ENCODE data around the gene ZBTB11.
"Not testable (repeated sequence)": the region's sequence is repeated elsewhere in the genome, so short reads cannot be mapped to it uniquely, and the experiment has no call there.

The ZBTB11 gene

GRCh38 chr3:101643009-101643844 is 33.7 kb downstream of the ZBTB11 start:
- no peak for DNase-seq

GRCh38 chr3:101642441-101642840 is 34.5 kb downstream of the ZBTB11 start:
- DNase-seq: no peak

- not testable (repeated sequence) for DNase-seq
These were observed 35.4 kb downstream of the ZBTB11 start for GRCh38 chr3:101641397-101642115.

- DNase-seq: no peak
These were observed 36.7 kb downstream of the ZBTB11 start for GRCh38 chr3:101640256-101640655.

- DNase-seq: no peak
These were observed 37.5 kb downstream of the ZBTB11 start for GRCh38 chr3:101639280-101639963.

GRCh38 chr3:101638261-101638745 is 38.6 kb downstream of the ZBTB11 start:
- DNase-seq: no peak

- no peak for DNase-seq
These were observed 39.5 kb downstream of the ZBTB11 start for GRCh38 chr3:101637451-101637850.

GRCh38 chr3:101635954-101636798 is 40.8 kb downstream of the ZBTB11 start:
- no peak for DNase-seq

GRCh38 chr3:101635345-101635744 is 41.6 kb downstream of the ZBTB11 start:
- no peak for DNase-seq

- DNase-seq: no peak
These were observed 42.2 kb downstream of the ZBTB11 start for GRCh38 chr3:101634591-101635196.

- no peak for DNase-seq
These were observed 43.7 kb downstream of the ZBTB11 start for GRCh38 chr3:101633186-101633585.

- DNase-seq: no peak
These were observed 44.3 kb downstream of the ZBTB11 start for GRCh38 chr3:101632586-101632985.

GRCh38 chr3:101631959-101632358 is 45.0 kb downstream of the ZBTB11 start:
- DNase-seq: not testable (repeated sequence)

GRCh38 chr3:101631098-101631796 is 45.7 kb downstream of the ZBTB11 start:
- no peak for DNase-seq

GRCh38 chr3:101629219-101629618 is 47.7 kb downstream of the ZBTB11 start:
- DNase-seq: no peak

GRCh38 chr3:101625879-101626278 is 51.1 kb downstream of the ZBTB11 start:
- DNase-seq: no peak

GRCh38 chr3:101624857-101625256 is 52.1 kb downstream of the ZBTB11 start:
- no peak for DNase-seq

GRCh38 chr3:101623656-101624055 is 53.3 kb downstream of the ZBTB11 start:
- no peak for DNase-seq

GRCh38 chr3:101619734-101620133 is 57.2 kb downstream of the ZBTB11 start:
- no peak for DNase-seq

GRCh38 chr3:101618726-101619125 is 58.2 kb downstream of the ZBTB11 start:
- DNase-seq: no peak

- no peak for DNase-seq
These were observed 59.5 kb downstream of the ZBTB11 start for GRCh38 chr3:101617478-101617877.
